Loucy (cell line): ENCODE results near the gene CTSK.
"Not testable (repeated sequence)": the region's sequence is repeated elsewhere in the genome, so short reads cannot be mapped to it uniquely, and the experiment has no call there.

Experiments used
- H2AFZ ChIP-seq: fragments of 200-600 bp; sonication (generic); 2 replicates; pipeline ENCODE4 v1.6.0; 2016; ENCODE audit warnings: antibody characterized with exemption, mild to moderate bottlenecking, low read length, moderate library complexity
- H3F3A ChIP-seq: fragments of 200-600 bp; 2 replicates; pipeline ENCODE4 v1.6.0; 2016; ENCODE audit warnings: antibody characterized with exemption, low read depth, mild to moderate bottlenecking
- H3K27me3 ChIP-seq: fragments of 200-600 bp; sonication (generic); 2 replicates; pipeline ENCODE4 v1.6.1; 2014; ENCODE audit warnings: low read length, mild to moderate bottlenecking; ENCODE audit not compliant: insufficient read depth, poor library complexity, severe bottlenecking
- H3K36me3 ChIP-seq: fragments of 200-600 bp; sonication (generic); 2 replicates; pipeline ENCODE4 v1.6.1; 2016; ENCODE audit warnings: low read length; ENCODE audit not compliant: insufficient read depth
- H3K4me1 ChIP-seq: fragments of 200-600 bp; sonication (generic); 2 replicates; pipeline ENCODE4 v1.5.1; 2014; ENCODE audit warnings: low read length, mild to moderate bottlenecking; ENCODE audit not compliant: insufficient read depth, poor library complexity, severe bottlenecking
- H3K4me2 ChIP-seq: fragments of 200-600 bp; sonication (generic); 2 replicates; pipeline ENCODE4 v1.6.0; 2014; ENCODE audit warnings: antibody characterized with exemption, low read length, low read depth, mild to moderate bottlenecking; ENCODE audit not compliant: poor library complexity, severe bottlenecking
- H3K4me3 ChIP-seq: fragments of 200-600 bp; sonication (generic); 2 replicates; pipeline ENCODE4 v1.5.1; 2014; ENCODE audit warnings: low read length, mild to moderate bottlenecking, mixed read lengths; ENCODE audit not compliant: poor library complexity, severe bottlenecking
- H3K79me2 ChIP-seq: fragments of 200-600 bp; sonication (generic); 2 replicates; pipeline ENCODE4 v1.6.1; 2014; ENCODE audit warnings: low read length; ENCODE audit not compliant: insufficient read depth
- H3K9ac ChIP-seq: fragments of 200-600 bp; sonication (generic); 2 replicates; pipeline ENCODE4 v1.6.0; 2014; ENCODE audit warnings: mild to moderate bottlenecking, low read depth, low read length, moderate library complexity; ENCODE audit not compliant: poor library complexity, severe bottlenecking
- H3K9me2 ChIP-seq: fragments of 200-600 bp; sonication (generic); replicated peaks from 2 replicates; pipeline ENCODE4 v1.6.1; 2016; ENCODE audit warnings: low read depth, low read length, mixed read lengths
- H3K9me3 ChIP-seq: fragments of 200-600 bp; sonication (generic); 2 replicates; pipeline ENCODE4 v1.6.1; 2014; ENCODE audit warnings: mild to moderate bottlenecking, antibody characterized with exemption, low read length, low read depth; ENCODE audit not compliant: insufficient read depth
- H4K20me1 ChIP-seq: fragments of 200-600 bp; sonication (generic); 2 replicates; pipeline ENCODE4 v1.6.0; 2014; ENCODE audit warnings: antibody characterized with exemption, low read length, mild to moderate bottlenecking; ENCODE audit not compliant: insufficient read depth, poor library complexity, severe bottlenecking
- CTCF ChIP-seq: fragments of 200-600 bp; sonication (generic); conservative IDR thresholded peaks from 2 replicates; pipeline ENCODE4 v1.5.1; 2014; ENCODE audit warnings: mild to moderate bottlenecking, antibody characterized with exemption, low read length
- EZH2phosphoT487 ChIP-seq: fragments of 200-600 bp; IDR thresholded peaks from 2 replicates; pipeline ENCODE4 v1.6.1; 2018; ENCODE audit warnings: antibody characterized with exemption, mild to moderate bottlenecking, moderate library complexity, borderline replicate concordance

The CTSK gene

DNA sequence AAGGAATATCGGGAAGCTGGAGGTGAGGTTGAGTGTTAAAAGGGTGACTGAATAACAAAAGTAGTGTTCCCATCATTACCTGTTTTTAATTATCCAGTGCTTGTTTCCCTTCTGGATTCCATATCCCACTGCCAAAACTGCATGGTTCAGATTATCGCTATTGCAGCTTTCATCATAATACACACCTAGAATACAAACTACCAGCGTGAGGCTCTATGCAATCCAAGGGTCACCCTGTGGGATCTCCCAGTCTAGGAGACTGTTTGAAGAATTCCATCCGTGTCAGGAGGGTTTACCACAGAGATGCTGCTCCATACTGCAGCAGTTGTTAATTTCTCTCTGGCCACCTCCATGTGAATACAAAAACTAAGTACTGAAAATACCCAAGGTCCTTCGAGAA lies 9.0 kb downstream of the CTSK start:
- H2AFZ ChIP-seq = no peak overlapping the region
- no peaks in the 10 kb centered on the region for H3F3A ChIP-seq
- no peak overlapping the region for H3K4me2 ChIP-seq
- H3K9me3 ChIP-seq = no peaks in the 10 kb centered on the region
- no peak overlapping the region for H3K9ac ChIP-seq
- no peaks in the 10 kb centered on the region for H3K4me1 ChIP-seq
- no peaks in the 10 kb centered on the region for H4K20me1 ChIP-seq
- no peak for TF ChIP-seq CTCF
- TF ChIP-seq EZH2phosphoT487 = no peak
- no peaks in the 10 kb centered on the region for H3K36me3 ChIP-seq
- no peaks in the 10 kb centered on the region for H3K79me2 ChIP-seq
- H3K9me2 ChIP-seq = no peaks in the 10 kb centered on the region
- no peaks in the 10 kb centered on the region for H3K27me3 ChIP-seq
- H3K4me3 ChIP-seq = no peak overlapping the region

DNA sequence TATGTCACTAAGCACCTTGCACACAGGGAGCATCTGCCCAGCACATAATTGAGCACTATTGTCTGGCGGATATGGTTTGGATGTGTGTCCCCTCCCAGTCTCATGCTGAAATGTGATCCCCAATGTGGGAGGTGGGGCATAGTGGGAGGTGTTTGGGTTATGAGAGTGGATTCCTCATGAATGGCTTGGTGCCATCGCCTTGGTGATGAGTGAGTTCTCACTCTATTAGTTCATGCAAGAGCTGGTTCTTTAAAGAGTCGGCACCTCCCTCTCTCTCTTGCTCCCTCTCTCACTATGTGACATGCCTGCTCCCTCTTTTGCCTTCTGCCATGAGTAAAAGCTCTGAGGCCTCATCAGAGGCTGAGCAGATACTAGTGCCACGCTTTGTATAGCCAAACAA lies 9.5 kb downstream of the CTSK start:
- no peaks in the 10 kb centered on the region for H4K20me1 ChIP-seq
- H3K27me3 ChIP-seq = no peaks in the 10 kb centered on the region
- no peak overlapping the region for H3K4me3 ChIP-seq
- H3K9me3 ChIP-seq = no peaks in the 10 kb centered on the region
- H2AFZ ChIP-seq = no peak overlapping the region
- no peaks in the 10 kb centered on the region for H3K79me2 ChIP-seq
- no peaks in the 10 kb centered on the region for H3K4me1 ChIP-seq
- H3K4me2 ChIP-seq = no peak overlapping the region
- H3K9ac ChIP-seq = no peak overlapping the region
- TF ChIP-seq EZH2phosphoT487 (no peak), CTCF (no peak)
- no peaks in the 10 kb centered on the region for H3K9me2 ChIP-seq
- H3K36me3 ChIP-seq = no peaks in the 10 kb centered on the region
- H3F3A ChIP-seq = no peaks in the 10 kb centered on the region

- Histone ChIP-seq H3K9me3 (no peaks in the 10 kb centered on the region), H3K36me3 (no peaks in the 10 kb centered on the region), H3F3A (no peaks in the 10 kb centered on the region), H2AFZ (no peak overlapping the region), H3K9ac (no peak overlapping the region), H3K4me3 (no peak overlapping the region), H3K4me2 (no peak overlapping the region), H3K9me2 (no peaks in the 10 kb centered on the region), H4K20me1 (no peaks in the 10 kb centered on the region), H3K4me1 (no peaks in the 10 kb centered on the region), H3K79me2 (no peaks in the 10 kb centered on the region), H3K27me3 (no peaks in the 10 kb centered on the region)
- TF ChIP-seq EZH2phosphoT487 = no peak
- TF ChIP-seq CTCF = no peak
Measured at GRCh38 chr1:150796374-150796773, 11.7 kb downstream of the CTSK start.

DNA sequence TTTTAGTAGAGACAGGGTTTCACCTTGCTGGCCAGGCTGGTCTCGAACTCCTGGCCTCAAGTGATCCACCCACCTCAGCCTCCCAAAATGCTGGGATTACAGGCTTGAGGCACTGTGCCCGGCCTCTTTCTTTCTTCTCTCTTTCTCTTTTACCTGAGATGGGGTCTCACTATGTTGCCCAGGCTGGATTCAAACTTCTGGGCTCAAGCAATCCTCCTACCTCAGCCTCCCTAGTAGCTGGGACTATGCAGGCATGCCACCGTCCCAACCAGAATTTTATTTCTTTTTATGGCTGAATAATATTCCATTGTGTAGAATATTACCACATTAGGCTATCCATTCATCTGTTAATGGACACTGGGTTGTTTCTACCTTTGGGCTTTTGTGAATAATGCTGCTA lies 14.3 kb downstream of the CTSK start:
- H3K9me3 ChIP-seq, H2AFZ ChIP-seq, H3K27me3 ChIP-seq, H3K4me1 ChIP-seq, H3K9me2 ChIP-seq, H3K36me3 ChIP-seq, H3K79me2 ChIP-seq, H3K9ac ChIP-seq, H4K20me1 ChIP-seq, H3F3A ChIP-seq, H3K4me2 ChIP-seq, H3K4me3 ChIP-seq: not testable (repeated sequence)
